Endothelial cell of umbilical vein (primary cell): ENCODE measurements around the gene TM7SF2. TPM values are rescaled to one million over a fixed set of nuclear protein-coding genes. Genes with fewer than 3 reads are reported as not detected.

Source experiments
- BruUV-seq: library from RNA; stranded (reverse); fragments of 400-500 nt; replicated peaks from 2 replicates; lab custom pipeline; 2021; lab: Mats Ljungman, UMichigan
- CTCF ChIA-PET: fragments of 300-600, 350-600 bp; sonication (Branson Sonifier 250); formaldehyde crosslinking; loops from one replicate; lab custom pipeline; 2021; ENCODE audit warnings: antibody characterized with exemption, inconsistent platforms; lab: Charles Lee
- POLR2A ChIA-PET: fragments of 300-600, 350-600 bp; sonication (Branson Sonifier 250); formaldehyde crosslinking; loops from one replicate; lab custom pipeline; 2021; ENCODE audit warnings: antibody characterized with exemption, inconsistent platforms; lab: Charles Lee
- DNase-seq: peaks from one replicate; pipeline ENCODE4 v3.0.0-alpha.2; 2011; ENCODE audit warnings: low read depth, low spot score
- FAIRE-seq: peaks from 2 replicates; lab custom pipeline; 2011; peaks lifted over from hg19 to GRCh38; lab: Jason Lieb, UNC
- H2AFZ ChIP-seq: 2 replicates; pipeline ENCODE4 v1.6.0; 2012; ENCODE audit warnings: low read depth, low read length, control low read depth, inconsistent platforms
- H3K27ac ChIP-seq: 2 replicates; pipeline ENCODE4 v1.5.1; 2011; ENCODE audit warnings: low read depth, mild to moderate bottlenecking, control low read depth, low read length, moderate library complexity; ENCODE audit not compliant: insufficient read depth
- H3K27me3 ChIP-seq, 2 experiments: 2 replicates each; pipeline versions ENCODE4 v1.6.0 to v1.6.1; 2011; ENCODE audit warnings: low read length in 2 of 2, mixed read lengths in 1 of 2; ENCODE audit not compliant: control insufficient read depth in 2 of 2, insufficient read depth in 2 of 2
- H3K36me3 ChIP-seq, 2 experiments: 2 replicates in 1 of 2; 3 replicates in 1 of 2; pipeline ENCODE4 v1.5.1; 2011; ENCODE audit warnings: low read length in 2 of 2, mild to moderate bottlenecking in 1 of 2, moderate library complexity in 1 of 2; ENCODE audit not compliant: control insufficient read depth in 2 of 2, insufficient read depth in 2 of 2; ENCODE audit errors: extremely low read depth in 1 of 2
- H3K4me1 ChIP-seq: 3 replicates; pipeline ENCODE4 v1.5.1; 2011; ENCODE audit warnings: mild to moderate bottlenecking, low read length; ENCODE audit not compliant: control insufficient read depth, insufficient read depth; ENCODE audit errors: extremely low read depth
- H3K4me2 ChIP-seq: 2 replicates; pipeline ENCODE4 v1.6.1; 2011; ENCODE audit warnings: low read length, control low read depth, mixed read lengths; ENCODE audit not compliant: insufficient read depth
- H3K4me3 ChIP-seq, 3 experiments: fragments of 200-600 bp in 1 of 3; sonication (generic), shearing (Covaris generic) in 1 of 3; replicated peaks in 1 of 3; 2 replicates each; pipeline ENCODE4 v1.5.1; 2011 to 2016; ENCODE audit warnings: control low read depth in 3 of 3, low read length in 3 of 3, mild to moderate bottlenecking in 2 of 3, inconsistent platforms in 1 of 3, low read depth in 1 of 3, moderate library complexity in 1 of 3; ENCODE audit not compliant: insufficient read depth in 1 of 3
- H3K79me2 ChIP-seq: 2 replicates; pipeline ENCODE4 v1.6.0; 2012; ENCODE audit warnings: low read length, inconsistent platforms; ENCODE audit not compliant: control insufficient read depth, insufficient read depth
- H3K9ac ChIP-seq: replicated peaks from 2 replicates; pipeline ENCODE3; 2011; ENCODE audit warnings: low read length, control low read depth; ENCODE audit not compliant: insufficient read depth; ENCODE audit errors: extremely low read depth
- H3K9me1 ChIP-seq: replicated peaks from 3 replicates; pipeline ENCODE4 v1.6.0; 2011; ENCODE audit warnings: mild to moderate bottlenecking, low read length; ENCODE audit not compliant: control insufficient read depth, insufficient read depth; ENCODE audit errors: extremely low read depth
- H3K9me3 ChIP-seq: replicated peaks from 2 replicates; pipeline ENCODE4 v1.5.1; 2012; ENCODE audit warnings: low read length, inconsistent platforms; ENCODE audit not compliant: control insufficient read depth, insufficient read depth
- H4K20me1 ChIP-seq: replicated peaks from 2 replicates; pipeline ENCODE3; 2011; ENCODE audit warnings: mild to moderate bottlenecking, low read length; ENCODE audit not compliant: control insufficient read depth, insufficient read depth; ENCODE audit errors: extremely low read depth
- CTCF ChIP-seq, 2 donors: IDR thresholded peaks; 1 replicate in 1 of 2; 2 replicates in 1 of 2; pipeline ENCODE4 v1.5.1; 2011; ENCODE audit warnings: low read length in 2 of 2, mild to moderate bottlenecking in 2 of 2, moderate library complexity in 2 of 2, control low read depth in 1 of 2, inconsistent platforms in 1 of 2, low read depth in 1 of 2; ENCODE audit not compliant: insufficient read depth in 1 of 2; ENCODE audit errors: extremely low read depth in 1 of 2
- EZH2 ChIP-seq: IDR thresholded peaks from 2 replicates; pipeline ENCODE4 v1.6.1; 2012; ENCODE audit warnings: borderline replicate concordance, low read depth, mild to moderate bottlenecking, moderate library complexity, low read length, inconsistent platforms; ENCODE audit not compliant: severe bottlenecking
- FOS ChIP-seq: IDR thresholded peaks from 2 replicates; pipeline ENCODE4 v1.6.1; 2011; ENCODE audit warnings: mild to moderate bottlenecking, low read length, moderate library complexity, borderline replicate concordance; ENCODE audit not compliant: insufficient read depth
- GATA2 ChIP-seq: IDR thresholded peaks from 2 replicates; pipeline ENCODE4 v1.7.0; 2011; ENCODE audit warnings: low read depth, mild to moderate bottlenecking, moderate library complexity, mixed read lengths, low read length; ENCODE audit not compliant: insufficient read length, insufficient read depth
- JUN ChIP-seq: IDR thresholded peaks from 2 replicates; pipeline ENCODE4 v1.6.1; 2011; ENCODE audit warnings: borderline replicate concordance, low read depth; ENCODE audit not compliant: insufficient read length, insufficient read depth
- MYC ChIP-seq: IDR thresholded peaks from one replicate; pipeline ENCODE4 v1.6.1; 2011; ENCODE audit warnings: mild to moderate bottlenecking, low read depth, low read length
- POLR2A ChIP-seq: IDR thresholded peaks from 2 replicates; pipeline ENCODE4 v1.6.1; 2012; ENCODE audit warnings: low read depth, mild to moderate bottlenecking, control low read depth, low read length
- POLR2AphosphoS5 ChIP-seq: IDR thresholded peaks from 2 replicates; pipeline ENCODE4 v1.6.1; 2012; ENCODE audit warnings: low read depth, mild to moderate bottlenecking, control low read depth, low read length, moderate library complexity; ENCODE audit not compliant: insufficient read depth
- dilution Hi-C: fragments of 300-500 bp; cut with MboI; formaldehyde crosslinking; loops from one replicate; pipeline ENCODE4 v1.15.0; 2019; ENCODE audit warnings: low sequenced_read_pairs; ENCODE audit not compliant: extremely low pct_ligation_motif_present
- intact Hi-C: fragments of 100-400 bp; cut with micrococcal nuclease; formaldehyde crosslinking; loops from one replicate; pipeline ENCODE4 v1.10.0; 2022
- polyA plus RNA-seq, 4 experiments: library from polyadenylated mRNA; depleted of rRNA in 3 of 4; stranded (reverse) in 3 of 4; unstranded in 1 of 4; fragments of >200 nt; gene quantifications; 2 replicates each; pipeline versions ENCODE4 v1.2.1 to v1.2.3, GENCODE V29; 2011 to 2012; ENCODE audit warnings: missing spikeins in 1 of 4
- total RNA-seq: library from RNA; stranded (reverse); gene quantifications from 2 replicates; pipeline ENCODE4 v1.2.3, GENCODE V29; 2021
- TF ChIP-seq, protein P1 (sequence below): IDR thresholded peaks from 2 replicates; pipeline ENCODE4 v1.6.1; 2011; ENCODE audit not compliant: insufficient read depth, insufficient read length

TM7SF2 gene
- total and polyA plus RNA-seq, 2 donors (not counting 3 experiments of a cell fraction or from before 2014, with no cell fraction given): 11.6 to 47.1 TPM

- Histone ChIP-seq H3K36me3 (peaks cover 5 to 28% of the 10 kb centered on the region in 2 experiments), H4K20me1 (no peaks in the 10 kb centered on the region), H3K4me2 (no peak overlapping the region), H3K4me1 (peaks cover 8% of the 10 kb centered on the region), H3K4me3 (no peak overlapping the region), H3K9me3 (no peaks in the 10 kb centered on the region), H3K27ac (no peak overlapping the region), H3K9me1 (no peaks in the 10 kb centered on the region), H3K79me2 (peaks cover 7% of the 10 kb centered on the region), H2AFZ (no peak overlapping the region), H3K27me3 (no peaks in the 10 kb centered on the region), H3K9ac (no peak overlapping the region)
- no peak for TF ChIP-seq GATA2
- CTCF ChIA-PET: interaction anchor here (1.0 kb wide), 1 partner anchor 14 kb away, joined by 3 read pairs; no protein-coding TSS in a partner anchor
- FAIRE-seq: no peak
- intact Hi-C loops (no loop called here), dilution Hi-C loops (no loop called here)
- no peak for DNase-seq
- POLR2A ChIA-PET: no interaction called here
- BruUV-seq: no TSS peak
These were observed 22.1 kb upstream of the TM7SF2 start for GRCh38 chr11:65089621-65090020.

- no peaks in the 10 kb centered on the region for H3K27me3 ChIP-seq
- H3K79me2 ChIP-seq: no peaks in the 10 kb centered on the region
- CTCF ChIA-PET: interaction anchor here (1.0 to 1.7 kb wide), 3 partner anchors 15 to 203 kb away, joined by 3 to 4 read pairs (median 3); partner anchors contain the start of gene TM7SF2
- H3K27ac ChIP-seq: no peak overlapping the region
- no peak overlapping the region for H3K4me2 ChIP-seq
- no peaks in the 10 kb centered on the region for H3K9me3 ChIP-seq
- H3K4me1 ChIP-seq: peaks cover under 1% of the 10 kb centered on the region
- H3K4me3 ChIP-seq: no peak overlapping the region
- H3K36me3 ChIP-seq: peaks cover 5 to 28% of the 10 kb centered on the region in 2 experiments
- H4K20me1 ChIP-seq: no peaks in the 10 kb centered on the region
- H3K9ac ChIP-seq: no peak overlapping the region
- no peaks in the 10 kb centered on the region for H3K9me1 ChIP-seq
- no TSS peak for BruUV-seq
- intact Hi-C loops (no loop called here), dilution Hi-C loops (no loop called here)
- DNase-seq (no peak), FAIRE-seq (no peak)
- no peak overlapping the region for H2AFZ ChIP-seq
- TF ChIP-seq, protein P1, sequence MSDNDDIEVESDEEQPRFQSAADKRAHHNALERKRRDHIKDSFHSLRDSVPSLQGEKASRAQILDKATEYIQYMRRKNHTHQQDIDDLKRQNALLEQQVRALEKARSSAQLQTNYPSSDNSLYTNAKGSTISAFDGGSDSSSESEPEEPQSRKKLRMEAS: no peak
- TF ChIP-seq POLR2A (no peak), EZH2 (no peak), MYC (no peak), CTCF (IDR thresholded peaks at IDR 0.05; ENCODE audit: extremely low read depth in 1 of 2, insufficient read depth in 1 of 2, low read depth in 1 of 2, low read length in 2 of 2) (no peak), FOS (no peak), JUN (no peak), POLR2AphosphoS5 (no peak), GATA2 (no peak)
- POLR2A ChIA-PET: no interaction called here
These were observed 21.0 kb upstream of the TM7SF2 start for GRCh38 chr11:65090628-65091027.
